Measurements from ENCODE around the gene PXK.

Gene PXK

GRCh38 chr3:58429657-58430056, 97.0 kb downstream of the PXK start:
- Histone ChIP-seq H3K4me1 (ENCODE audit: control insufficient read depth, insufficient read depth, low read length) (no peaks in the 10 kb centered on the region), H3K27ac (ENCODE audit: extremely low read depth, low read depth, low read length) (no peak overlapping the region), H3K36me3 (ENCODE audit: control insufficient read depth in 2 of 2, insufficient read depth in 1 of 2, low read length in 2 of 2) (peaks cover 30 to 75% of the 10 kb centered on the region in 2 experiments), H3K4me3 (ENCODE audit: low read depth, low read length) (no peak overlapping the region), H3K9me3 (ENCODE audit: control insufficient read depth, insufficient read depth, low read depth, low read length) (no peaks in the 10 kb centered on the region)
- CTCF ChIA-PET = interaction anchor here (0.7 to 1.3 kb wide), 4 partner anchors 14 to 241 kb away, joined by 3 to 5 read pairs (median 4); no protein-coding TSS in a partner anchor
- no peak for TF ChIP-seq ZEB2 (tag by site-specific recombination; IDR thresholded peaks at IDR 0.05)
- no peak for TF ChIP-seq ZNF366 (tag by site-specific recombination; conservative IDR thresholded peaks at IDR 0.05)
- no peak for TF ChIP-seq SP7 (tag by site-specific recombination; IDR thresholded peaks at IDR 0.05)
- TF ChIP-seq ZSCAN23 (tag by site-specific recombination; IDR thresholded peaks at IDR 0.05) = no peak
- POLR2A ChIA-PET = no interaction called here

- H3K4me1 ChIP-seq (ENCODE audit: control insufficient read depth, insufficient read depth, low read length) = no peaks in the 10 kb centered on the region
- H3K36me3 ChIP-seq (ENCODE audit: control insufficient read depth in 2 of 2, insufficient read depth in 1 of 2, low read length in 2 of 2) = peaks cover 22 to 43% of the 10 kb centered on the region in 2 experiments
- peak overlapping the region; percentile 74; the same call in 1 of the 2 replicates for H3K27ac ChIP-seq (ENCODE audit: extremely low read depth, low read depth, low read length)
- H3K9me3 ChIP-seq (ENCODE audit: control insufficient read depth, insufficient read depth, low read depth, low read length) = no peaks in the 10 kb centered on the region
- peak overlapping the region; percentile 99 for H3K4me3 ChIP-seq (ENCODE audit: low read depth, low read length)
- ChIA-PET CTCF (interaction anchor here (0.7 kb wide), 1 partner anchor 18 kb away, joined by 3 read pairs; no protein-coding TSS in a partner anchor), POLR2A (interaction anchor here (0.7 to 1.2 kb wide), 2 partner anchors 8 to 39 kb away, joined by 3 to 4 read pairs; no protein-coding TSS in a partner anchor)
- TF ChIP-seq ZNF639 (tag by site-specific recombination; IDR thresholded peaks at IDR 0.05) (no peak), ZNF623 (tag by site-specific recombination; IDR thresholded peaks at IDR 0.05) (no peak), ZBTB26 (tag by site-specific recombination; optimal IDR thresholded peaks at IDR 0.05) (no peak), ZNF302 (tag by site-specific recombination; IDR thresholded peaks at IDR 0.05; ENCODE audit: low read depth) (no peak), ZNF843 (tag by site-specific recombination; IDR thresholded peaks at IDR 0.05) (no peak), ZNF473 (tag by site-specific recombination; IDR thresholded peaks at IDR 0.05) (no peak), ZNF558 (tag by site-specific recombination; IDR thresholded peaks at IDR 0.05) (no peak), BCL6B (tag by site-specific recombination; IDR thresholded peaks at IDR 0.05) (no peak), RBAK (tag by site-specific recombination; IDR thresholded peaks at IDR 0.05) (no peak), ZEB2 (tag by site-specific recombination; IDR thresholded peaks at IDR 0.05) (no peak), ZNF626 (tag by site-specific recombination; IDR thresholded peaks at IDR 0.05) (no peak), SCRT1 (tag by site-specific recombination; IDR thresholded peaks at IDR 0.05; ENCODE audit: borderline replicate concordance) (no peak), ZNF394 (tag by site-specific recombination; IDR thresholded peaks at IDR 0.05; ENCODE audit: borderline replicate concordance) (no peak), BCL11A (tag by site-specific recombination; IDR thresholded peaks at IDR 0.05; ENCODE audit: low read depth) (no peak), ZNF600 (tag by site-specific recombination; IDR thresholded peaks at IDR 0.05) (no peak), ATF2 (tag by site-specific recombination; IDR thresholded peaks at IDR 0.05; ENCODE audit: low read depth) (no peak), ZNF549 (tag by site-specific recombination; IDR thresholded peaks at IDR 0.05) (no peak), ZNF670 (tag by site-specific recombination; IDR thresholded peaks at IDR 0.05; ENCODE audit: low read depth) (no peak), SP7 (tag by site-specific recombination; IDR thresholded peaks at IDR 0.05) (no peak)
Measured at GRCh38 chr3:58432905-58433304, 100.2 kb downstream of the PXK start.

Measured in HEK293 (cell line).